HG03095 (cell line): ENCODE results near the gene FAM120B.
"Not testable (repeated sequence)": the region's sequence is repeated elsewhere in the genome, so short reads cannot be mapped to it uniquely, and the experiment has no call there.

Experiments
- ATAC-seq: cut with Tn5 transposase; IDR thresholded peaks from one replicate; pipeline ENCODE4 v1.9.1; 2021; ENCODE audit warnings: moderate library complexity; ENCODE audit not compliant: unreplicated experiment

The FAM120B gene

GRCh38 chr6:170306324-170307079 is at the start of gene FAM120B:
Gene FAM120B, plus strand, starts transcription at chr6:170306758. Its CDS starts 10,633 bp downstream, at chr6:170317391.
- ATAC-seq, result peak; percentile 95

- ATAC-seq, result no peak
Measured at GRCh38 chr6:170257376-170257775, 49.2 kb upstream of the FAM120B start.

GRCh38 chr6:170258407-170258806 is 48.2 kb upstream of the FAM120B start:
- no peak for ATAC-seq

GRCh38 chr6:170259278-170259677 is 47.3 kb upstream of the FAM120B start:
- no peak for ATAC-seq

- ATAC-seq, result no peak
Measured at GRCh38 chr6:170260686-170261085, 45.9 kb upstream of the FAM120B start.

- ATAC-seq, result no peak
Measured at GRCh38 chr6:170261643-170262488, 44.7 kb upstream of the FAM120B start.

GRCh38 chr6:170262489-170263088 is 44.0 kb upstream of the FAM120B start:
- no peak for ATAC-seq

- no peak for ATAC-seq
Measured at GRCh38 chr6:170263410-170263809, 43.1 kb upstream of the FAM120B start.

- ATAC-seq, result no peak
Measured at GRCh38 chr6:170264086-170264485, 42.5 kb upstream of the FAM120B start.

GRCh38 chr6:170264644-170265043 is 41.9 kb upstream of the FAM120B start:
- not testable (repeated sequence) for ATAC-seq

GRCh38 chr6:170265655-170266054 is 40.9 kb upstream of the FAM120B start:
- no peak for ATAC-seq

GRCh38 chr6:170266061-170266825 is 40.3 kb upstream of the FAM120B start:
- ATAC-seq, result no peak

GRCh38 chr6:170267688-170268087 is 38.9 kb upstream of the FAM120B start:
- ATAC-seq, result no peak

- ATAC-seq, result no peak
Measured at GRCh38 chr6:170268216-170269129, 38.1 kb upstream of the FAM120B start.

- ATAC-seq, result no peak
Measured at GRCh38 chr6:170269151-170269845, 37.3 kb upstream of the FAM120B start.

GRCh38 chr6:170269846-170270541 is 36.6 kb upstream of the FAM120B start:
- no peak for ATAC-seq

- ATAC-seq, result no peak
Measured at GRCh38 chr6:170270984-170271593, 35.5 kb upstream of the FAM120B start.

GRCh38 chr6:170271771-170272314 is 34.7 kb upstream of the FAM120B start:
- ATAC-seq, result peak; percentile 97
